Iris pigment epithelial cell (primary cell): ENCODE data around the gene SUMO2.
"Not testable (repeated sequence)": the region's sequence is repeated elsewhere in the genome, so short reads cannot be mapped to it uniquely, and the experiment has no call there.

Source experiments
- DNase-seq: peaks from one replicate; pipeline ENCODE4 v3.0.0-alpha.2; 2011; ENCODE audit warnings: low read depth

The SUMO2 gene

DNA sequence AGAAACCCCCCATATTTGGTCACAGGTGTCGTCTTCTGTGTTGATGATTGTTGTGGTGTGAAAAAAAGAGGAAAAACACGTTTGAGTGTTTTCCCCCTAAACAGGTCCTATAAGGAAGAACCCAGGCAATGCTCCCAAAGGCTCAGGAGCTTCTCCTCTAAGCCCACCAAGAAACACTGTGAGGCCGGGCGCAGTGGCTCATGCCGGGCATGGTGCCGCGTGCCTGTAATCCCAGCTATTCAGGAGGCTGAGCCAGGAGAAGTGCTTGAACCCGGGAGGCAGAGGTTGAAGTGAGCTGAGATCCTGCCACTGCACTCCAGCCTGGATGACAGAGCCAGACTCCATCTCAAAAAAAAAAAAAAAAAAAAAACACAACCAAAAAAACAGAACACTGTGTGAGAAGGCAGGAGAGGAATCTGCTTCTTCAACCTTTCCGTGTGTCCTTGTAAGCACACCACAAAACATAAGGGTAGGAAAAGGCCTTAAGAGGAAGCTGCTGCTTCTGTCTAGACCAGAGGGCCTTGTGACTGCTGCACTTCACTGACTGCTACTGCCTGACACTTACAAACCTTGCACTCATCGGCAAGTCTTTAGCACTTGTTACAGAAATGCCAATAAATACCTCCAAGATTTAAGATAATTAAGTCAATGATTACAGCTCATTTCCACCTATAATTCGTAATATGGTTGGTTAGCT is 37.8 kb downstream of the SUMO2 start:
- DNase-seq: no peak

DNA sequence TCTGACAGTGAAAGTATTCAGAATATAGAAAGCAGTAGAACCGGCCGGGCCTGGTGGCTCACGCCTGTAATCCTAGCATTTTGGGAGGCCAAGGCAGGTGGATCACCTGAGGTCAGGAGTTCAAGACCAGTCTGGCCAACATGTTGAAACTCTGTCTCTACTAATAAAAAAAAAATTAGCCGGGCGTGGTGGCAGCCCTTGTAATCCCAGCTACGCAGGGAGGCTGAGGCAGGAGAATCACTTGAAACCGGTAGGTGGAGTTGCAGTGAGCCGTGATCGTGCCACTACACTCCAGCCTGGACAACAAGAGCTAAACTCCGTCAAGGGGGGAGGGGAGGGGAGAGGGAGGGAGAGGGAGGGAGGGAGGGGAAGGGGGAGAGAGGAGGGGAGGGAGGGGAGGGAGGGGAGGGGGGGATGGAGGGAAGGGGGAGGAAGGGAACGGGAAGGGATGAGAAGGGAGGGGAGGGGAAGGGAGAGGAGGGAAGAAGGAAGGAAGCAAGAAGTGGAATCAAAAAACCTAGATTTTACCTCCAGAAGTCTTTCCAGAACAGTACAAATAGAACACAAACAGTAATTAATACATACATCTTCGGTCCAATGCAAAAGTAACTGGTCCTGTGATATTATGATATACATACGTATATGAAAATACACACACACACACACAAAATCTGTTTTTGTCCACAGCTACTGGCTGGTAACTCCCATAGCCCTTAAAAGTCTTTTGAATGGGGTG is 40.4 kb downstream of the SUMO2 start:
- DNase-seq: no peak

- no peak for DNase-seq
Observed at GRCh38 chr17:75138519-75138918, 44.2 kb downstream of the SUMO2 start.

- DNase-seq: not testable (repeated sequence)
Observed at GRCh38 chr17:75137762-75138161, 45.0 kb downstream of the SUMO2 start.

DNA sequence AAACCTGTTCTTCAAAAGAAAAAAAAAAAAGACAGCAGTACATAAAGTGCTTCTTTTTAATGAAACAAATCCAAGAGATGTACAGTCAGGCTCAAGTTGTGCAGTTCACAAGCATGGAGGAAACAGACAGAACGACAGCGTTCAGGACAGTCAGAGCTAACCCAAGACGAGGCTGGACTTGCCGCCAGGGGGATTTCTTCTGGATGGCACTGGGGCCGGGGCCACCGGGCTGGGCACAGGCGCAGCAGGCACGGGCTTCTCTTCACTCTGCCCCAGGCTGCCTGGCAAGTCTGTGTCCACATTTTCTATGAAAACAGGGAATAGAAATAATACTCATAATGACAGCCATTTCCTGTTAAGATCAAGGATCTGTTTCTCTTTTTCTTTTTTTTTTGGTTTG is 46.8 kb downstream of the SUMO2 start:
- DNase-seq: no peak

DNA sequence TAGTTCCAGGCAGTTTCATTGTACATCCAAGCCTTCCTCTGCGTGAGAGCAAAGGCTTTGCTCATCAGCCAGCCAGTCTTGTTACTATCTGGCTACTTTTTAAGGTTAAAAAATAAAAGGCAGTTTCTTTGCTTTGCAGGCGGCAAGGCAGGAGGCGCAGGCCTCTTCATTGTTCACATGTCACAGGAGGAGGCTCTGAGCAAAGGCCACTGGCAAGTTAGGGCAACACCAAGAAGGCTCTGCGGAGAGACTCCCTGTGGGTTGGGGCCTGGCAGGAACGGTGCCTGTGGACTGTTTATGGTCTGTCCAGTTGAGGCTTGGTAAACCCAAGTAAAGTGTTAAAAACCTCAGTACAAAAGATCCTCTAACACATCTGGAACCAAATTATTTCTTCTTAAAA is 47.3 kb downstream of the SUMO2 start:
- no peak for DNase-seq

GRCh38 chr17:75133607-75134347 is 49.0 kb downstream of the SUMO2 start:
- not testable (repeated sequence) for DNase-seq

DNA sequence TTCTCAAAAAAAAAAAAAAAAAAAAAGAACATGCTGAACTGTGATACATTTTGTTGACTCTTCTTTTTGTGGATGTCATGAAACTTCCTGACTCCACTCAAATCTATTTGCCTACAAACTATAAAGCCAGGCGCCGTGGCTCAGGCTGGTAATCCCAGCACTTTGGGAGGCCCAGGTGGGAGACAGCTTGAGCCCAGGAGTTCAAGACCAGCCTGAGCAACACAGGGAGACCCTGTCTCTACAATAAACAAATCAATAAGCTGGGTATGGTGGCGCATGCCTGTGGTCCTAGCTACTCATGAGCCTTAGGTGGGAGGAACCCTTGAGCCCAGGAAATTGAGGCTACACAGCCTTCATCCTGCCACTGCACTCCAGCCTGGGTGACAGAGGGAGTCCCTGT is 49.8 kb downstream of the SUMO2 start:
- DNase-seq: no peak

DNA sequence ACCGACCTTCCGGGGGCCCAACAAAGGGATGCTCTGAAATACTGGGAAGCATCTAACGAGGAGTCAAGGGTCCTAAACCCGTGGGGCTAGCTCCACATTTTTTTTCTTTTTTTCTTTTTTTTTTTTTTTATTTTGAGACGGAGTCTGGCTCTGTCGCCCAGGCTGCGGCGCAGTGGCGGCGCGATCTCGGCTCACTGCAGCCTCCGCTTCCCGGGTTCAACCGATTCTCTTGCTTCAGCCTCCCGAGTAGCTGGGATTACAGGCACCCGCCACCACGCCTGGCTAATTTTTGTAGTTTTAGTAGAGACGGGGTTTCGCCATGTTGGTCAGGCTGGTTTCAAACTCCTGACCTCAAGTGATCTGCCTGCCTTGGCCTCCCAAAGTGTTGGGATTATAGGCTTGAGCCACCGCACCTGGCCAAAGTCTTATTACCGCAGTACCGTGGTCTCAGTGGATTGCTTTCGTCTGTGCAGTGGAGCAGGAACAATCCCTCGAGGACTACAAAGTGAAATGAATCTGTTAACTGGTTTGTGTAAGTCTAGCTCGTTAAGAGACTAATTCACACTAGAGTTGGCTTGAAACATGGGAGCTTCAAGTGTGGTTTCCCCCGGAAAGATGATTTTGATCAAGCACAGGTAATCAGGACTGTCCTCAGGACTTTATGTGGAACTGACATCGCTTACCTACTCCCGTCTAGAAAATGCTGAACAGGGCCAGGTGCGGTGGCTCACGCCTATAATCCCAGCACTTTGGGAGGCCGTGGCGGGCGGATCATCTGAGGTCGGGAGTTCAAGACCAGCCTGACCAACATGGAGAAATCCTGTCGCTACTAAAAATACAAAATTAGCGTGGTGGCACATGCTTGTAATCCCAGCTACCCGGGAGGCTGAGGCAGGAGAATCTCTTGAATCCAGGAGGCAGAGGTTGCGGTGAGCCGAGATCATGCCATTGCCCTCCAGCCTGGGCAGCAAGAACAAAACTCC is 50.5 kb downstream of the SUMO2 start:
- DNase-seq: not testable (repeated sequence)

- peak; percentile 74 for DNase-seq
Observed at GRCh38 chr17:75131278-75132017, 51.3 kb downstream of the SUMO2 start, which contains the start of gene NT5C. Gene NT5C (minus strand): TSS chr17:75131742. CDS start chr17:75131707, 35 bp downstream.

- DNase-seq: peak; percentile 67
Observed at GRCh38 chr17:75130632-75131277, 52.0 kb downstream of the SUMO2 start.

DNA sequence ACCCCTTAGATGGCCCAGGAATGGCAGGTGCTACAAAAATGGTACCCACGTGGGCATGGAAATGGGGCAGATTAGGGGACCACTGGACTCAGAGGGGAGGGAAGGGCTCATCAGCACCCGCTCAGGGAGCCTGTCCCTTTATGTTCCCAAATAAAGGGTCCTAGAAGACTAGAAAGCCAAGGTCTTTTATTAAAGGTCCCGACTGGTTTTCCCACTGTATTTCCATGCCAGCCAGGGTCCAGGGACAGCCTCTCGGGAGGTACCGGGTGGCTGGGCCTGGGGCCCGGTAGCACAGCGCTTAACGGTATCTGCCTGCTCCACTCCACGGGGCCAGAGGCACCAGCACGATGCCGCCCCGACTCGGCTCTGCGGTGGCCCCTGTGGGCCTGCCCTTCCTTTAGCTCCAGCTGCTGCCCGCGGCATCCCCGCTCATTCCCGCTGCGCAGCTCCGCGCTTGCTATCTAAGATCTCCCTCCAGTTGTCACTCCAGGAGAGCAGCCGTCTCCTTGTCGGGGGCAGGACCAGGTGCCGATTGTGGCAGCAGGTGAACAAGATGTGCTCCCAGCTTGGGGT is 52.6 kb downstream of the SUMO2 start:
- no peak for DNase-seq

GRCh38 chr17:75129576-75129975 is 53.2 kb downstream of the SUMO2 start:
- DNase-seq: no peak

GRCh38 chr17:75128694-75129505 is 53.9 kb downstream of the SUMO2 start:
- DNase-seq: no peak

DNA sequence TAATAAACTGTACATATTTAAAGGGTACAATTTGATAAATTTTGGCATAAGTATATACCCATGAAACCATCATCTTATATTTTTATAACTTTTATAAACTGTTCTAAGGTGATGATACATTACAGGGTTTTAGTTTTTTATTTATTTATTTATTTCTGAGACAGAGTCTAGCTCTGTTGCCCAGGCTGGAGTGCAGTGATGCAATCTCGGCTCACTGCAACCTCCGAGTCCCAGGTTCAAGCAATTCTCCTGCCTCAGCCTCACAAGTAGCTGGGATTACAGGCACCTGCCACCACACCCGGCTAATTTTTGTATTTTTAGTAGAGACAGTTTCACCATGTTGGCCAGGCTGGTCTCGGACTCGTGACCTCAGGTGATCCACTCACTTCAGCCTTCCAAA is 54.8 kb downstream of the SUMO2 start:
- not testable (repeated sequence) for DNase-seq

GRCh38 chr17:75126954-75127353 is 55.8 kb downstream of the SUMO2 start:
- DNase-seq: no peak

DNA sequence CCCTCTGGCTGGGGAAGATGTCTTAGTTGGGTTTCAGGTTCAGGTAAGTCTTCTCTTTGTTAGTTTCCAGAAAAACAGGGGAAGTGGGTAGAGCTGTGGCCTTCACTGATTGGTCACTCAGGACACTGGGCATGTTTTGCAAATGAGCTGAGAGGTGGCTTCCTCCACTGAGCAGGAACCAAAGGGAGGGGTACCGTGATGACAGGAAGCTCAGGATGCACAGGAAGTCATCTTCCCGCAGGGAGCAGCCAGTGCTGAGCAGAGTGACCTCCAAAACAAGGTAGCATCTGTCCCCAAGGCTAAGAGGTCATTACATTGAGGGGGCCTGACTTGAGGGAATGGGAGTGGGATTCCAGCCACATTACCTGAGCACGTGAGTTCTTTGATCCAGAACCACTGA is 56.8 kb downstream of the SUMO2 start:
- DNase-seq: no peak

GRCh38 chr17:75124819-75125162 is 58.0 kb downstream of the SUMO2 start:
- no peak for DNase-seq
